ENCODE measurements around the gene TOP3A.

TOP3A gene

GRCh38 chr17:18280766-18281371 lies 33.9 kb downstream of the TOP3A start:
- H3K9ac ChIP-seq (ENCODE audit: low read length): no peak overlapping the region
- peaks cover 93% of the 10 kb centered on the region for H3K36me3 ChIP-seq (ENCODE audit: insufficient read depth, low read length)
- H3K79me2 ChIP-seq (ENCODE audit: insufficient read depth, low read length): no peaks in the 10 kb centered on the region
- no peak overlapping the region for H3K27ac ChIP-seq (ENCODE audit: low read depth, low read length, poor library complexity, severe bottlenecking)
- H3K9me2 ChIP-seq (ENCODE audit: low read depth, low read length): no peaks in the 10 kb centered on the region
- H2AFZ ChIP-seq (ENCODE audit: low read length): no peak overlapping the region
- no peaks in the 10 kb centered on the region for H3K4me1 ChIP-seq (ENCODE audit: insufficient read depth, low read length, severe bottlenecking)
- TF ChIP-seq CTCF (IDR thresholded peaks at IDR 0.05; ENCODE audit: low read length) (no peak), EZH2 (IDR thresholded peaks at IDR 0.05; ENCODE audit: borderline replicate concordance, low read length) (no peak)
- H3K27me3 ChIP-seq (ENCODE audit: insufficient read depth, low read length): no peaks in the 10 kb centered on the region
- no peaks in the 10 kb centered on the region for H3K9me3 ChIP-seq (ENCODE audit: low read length)
- H3K4me3 ChIP-seq (ENCODE audit: low read depth, low read length, poor library complexity, severe bottlenecking): no peak overlapping the region
- H4K20me1 ChIP-seq (ENCODE audit: insufficient read depth, low read length): no peaks in the 10 kb centered on the region
- H3F3A ChIP-seq (ENCODE audit: insufficient read depth, low read length): no peaks in the 10 kb centered on the region
- no peak overlapping the region for H3K4me2 ChIP-seq (ENCODE audit: low read length)

- no peak overlapping the region for H3K9ac ChIP-seq (ENCODE audit: low read length)
- H3F3A ChIP-seq (ENCODE audit: insufficient read depth, low read length): no peaks in the 10 kb centered on the region
- H2AFZ ChIP-seq (ENCODE audit: low read length): no peak overlapping the region
- H3K36me3 ChIP-seq (ENCODE audit: insufficient read depth, low read length): peaks cover 88% of the 10 kb centered on the region
- no peak overlapping the region for H3K27ac ChIP-seq (ENCODE audit: low read depth, low read length, poor library complexity, severe bottlenecking)
- no peaks in the 10 kb centered on the region for H3K27me3 ChIP-seq (ENCODE audit: insufficient read depth, low read length)
- H3K79me2 ChIP-seq (ENCODE audit: insufficient read depth, low read length): no peaks in the 10 kb centered on the region
- H3K4me1 ChIP-seq (ENCODE audit: insufficient read depth, low read length, severe bottlenecking): no peaks in the 10 kb centered on the region
- H3K9me3 ChIP-seq (ENCODE audit: low read length): no peaks in the 10 kb centered on the region
- H4K20me1 ChIP-seq (ENCODE audit: insufficient read depth, low read length): no peaks in the 10 kb centered on the region
- TF ChIP-seq CTCF (IDR thresholded peaks at IDR 0.05; ENCODE audit: low read length) (no peak), EZH2 (IDR thresholded peaks at IDR 0.05; ENCODE audit: borderline replicate concordance, low read length) (no peak)
- H3K4me3 ChIP-seq (ENCODE audit: low read depth, low read length, poor library complexity, severe bottlenecking): no peak overlapping the region
- H3K9me2 ChIP-seq (ENCODE audit: low read depth, low read length): no peaks in the 10 kb centered on the region
- H3K4me2 ChIP-seq (ENCODE audit: low read length): no peak overlapping the region
These were observed 34.5 kb downstream of the TOP3A start for GRCh38 chr17:18280249-18280648.

GRCh38 chr17:18278867-18279266 lies 35.9 kb downstream of the TOP3A start:
- Histone ChIP-seq H3K9ac (ENCODE audit: low read length) (no peak overlapping the region), H4K20me1 (ENCODE audit: insufficient read depth, low read length) (no peaks in the 10 kb centered on the region)

More at GRCh38 chr17:18278867-18279266, 35.9 kb downstream of the TOP3A start:
- H3K4me1 ChIP-seq (ENCODE audit: insufficient read depth, low read length, severe bottlenecking): no peaks in the 10 kb centered on the region
- no peak overlapping the region for H2AFZ ChIP-seq (ENCODE audit: low read length)
- peaks cover 87% of the 10 kb centered on the region for H3K36me3 ChIP-seq (ENCODE audit: insufficient read depth, low read length)
- no peak overlapping the region for H3K4me2 ChIP-seq (ENCODE audit: low read length)
- no peak for TF ChIP-seq CTCF (IDR thresholded peaks at IDR 0.05; ENCODE audit: low read length)
- no peak for TF ChIP-seq EZH2 (IDR thresholded peaks at IDR 0.05; ENCODE audit: borderline replicate concordance, low read length)
- no peak overlapping the region for H3K27ac ChIP-seq (ENCODE audit: low read depth, low read length, poor library complexity, severe bottlenecking)
- no peaks in the 10 kb centered on the region for H3F3A ChIP-seq (ENCODE audit: insufficient read depth, low read length)
- no peaks in the 10 kb centered on the region for H3K9me2 ChIP-seq (ENCODE audit: low read depth, low read length)
- no peaks in the 10 kb centered on the region for H3K9me3 ChIP-seq (ENCODE audit: low read length)
- no peak overlapping the region for H3K4me3 ChIP-seq (ENCODE audit: low read depth, low read length, poor library complexity, severe bottlenecking)
- no peaks in the 10 kb centered on the region for H3K79me2 ChIP-seq (ENCODE audit: insufficient read depth, low read length)
- no peaks in the 10 kb centered on the region for H3K27me3 ChIP-seq (ENCODE audit: insufficient read depth, low read length)
